K562 (cell line): ENCODE measurements around the gene PSMB4. TPM values are rescaled to one million over a fixed set of nuclear protein-coding genes. Genes with fewer than 3 reads are reported as not detected.

Experiments
- ATAC-seq: fragments of 200-7000 bp; cut with Tn5 transposase; 3 replicates; pipeline ENCODE4 v1.9.1; 2020; ENCODE audit warnings: moderate library complexity
- BruUV-seq: library from RNA; stranded (reverse); fragments of 400-500 nt; replicated peaks from 2 replicates; lab custom pipeline; 2021; lab: Mats Ljungman, UMichigan
- CTCF ChIA-PET: fragments of 300-600 bp; formaldehyde crosslinking; extraction: SDS; loops from one replicate; lab custom pipeline; 2021; ENCODE audit warnings: low intra/inter-chr PET ratio; lab: Yijun Ruan, JAX
- POLR2A ChIA-PET: fragments of 300-600, 350-650 bp; sonication (Branson Sonifier 250); formaldehyde crosslinking; extraction: SDS; loops from one replicate; lab custom pipeline; 2021; ENCODE audit warnings: antibody characterized with exemption, inconsistent platforms; lab: Yijun Ruan, JAX
- DNase-seq, 4 experiments: peaks; one replicate each; pipeline versions ENCODE4 v3.0.0 to v3.0.0-alpha.2; 2011 to 2018; ENCODE audit warnings: low spot score in 3 of 4, mixed read lengths in 3 of 4; ENCODE audit errors: extremely low read depth in 1 of 4
- FAIRE-seq: peaks from 2 replicates; lab custom pipeline; 2011; peaks lifted over from hg19 to GRCh38; lab: Jason Lieb, UNC
- H2AFZ ChIP-seq: 2 replicates; pipeline ENCODE4 v1.6.0; 2011; ENCODE audit warnings: low read depth, low read length, control low read depth, inconsistent platforms
- H3K27ac ChIP-seq: fragments of 200-600 bp; 3 replicates; pipeline ENCODE4 v1.8.0; 2011; ENCODE audit warnings: low read depth, mild to moderate bottlenecking, control low read depth, inconsistent platforms, low read length, moderate library complexity, mixed read lengths; ENCODE audit errors: extremely low read depth
- H3K27me3 ChIP-seq, 2 experiments: fragments of 300-600 bp in 1 of 2; 2 replicates in 1 of 2; 3 replicates in 1 of 2; pipeline versions ENCODE4 v1.6.0 to v1.8.0; 2011; ENCODE audit warnings: inconsistent platforms in 2 of 2, low read length in 2 of 2, mild to moderate bottlenecking in 1 of 2, mixed read lengths in 1 of 2, moderate library complexity in 1 of 2; ENCODE audit not compliant: control insufficient read depth in 2 of 2, insufficient read depth in 2 of 2
- H3K36me3 ChIP-seq: fragments of 300-600 bp; 3 replicates; pipeline ENCODE4 v1.8.0; 2011; ENCODE audit warnings: mild to moderate bottlenecking, low read length, inconsistent platforms; ENCODE audit not compliant: control insufficient read depth, insufficient read depth
- H3K4me1 ChIP-seq, 2 experiments: fragments of 200-600 bp in 1 of 2; replicated peaks in 1 of 2; 2 replicates in 1 of 2; 3 replicates in 1 of 2; pipeline versions ENCODE4 v1.5.1 to v1.8.0; 2011; ENCODE audit warnings: inconsistent platforms in 2 of 2, low read length in 2 of 2, mild to moderate bottlenecking in 1 of 2, mixed read lengths in 1 of 2, moderate library complexity in 1 of 2; ENCODE audit not compliant: control insufficient read depth in 2 of 2, insufficient read depth in 2 of 2
- H3K4me2 ChIP-seq: 2 replicates; pipeline ENCODE4 v1.6.1; 2011; ENCODE audit warnings: low read length, control low read depth, inconsistent platforms, mixed read lengths; ENCODE audit not compliant: insufficient read depth
- H3K4me3 ChIP-seq: fragments of 200-600 bp; sonication (generic), shearing (Covaris generic); 2 replicates; pipeline ENCODE4 v1.5.1; 2016; ENCODE audit warnings: control low read depth, inconsistent platforms
- H3K79me2 ChIP-seq: fragments of 200-600 bp; 3 replicates; pipeline ENCODE4 v1.8.0; 2011; ENCODE audit warnings: low read length, inconsistent platforms; ENCODE audit not compliant: control insufficient read depth, insufficient read depth
- H3K9ac ChIP-seq, 2 experiments: 2 replicates each; pipeline versions ENCODE4 v1.6.0 to v1.6.1; 2011; ENCODE audit warnings: low read depth in 2 of 2, low read length in 2 of 2, control low read depth in 1 of 2, inconsistent platforms in 1 of 2, mild to moderate bottlenecking in 1 of 2, mixed read lengths in 1 of 2; ENCODE audit not compliant: insufficient read depth in 1 of 2
- H3K9me1 ChIP-seq: one replicate; pipeline ENCODE4 v1.6.0; 2011; ENCODE audit warnings: inconsistent platforms, mild to moderate bottlenecking, low read length, moderate library complexity; ENCODE audit not compliant: control insufficient read depth, insufficient read depth
- H3K9me3 ChIP-seq: replicated peaks from 2 replicates; pipeline ENCODE4 v1.5.1; 2011; ENCODE audit warnings: low read depth, low read length, inconsistent platforms; ENCODE audit not compliant: control insufficient read depth, insufficient read depth
- H4K20me1 ChIP-seq: replicated peaks from 2 replicates; pipeline ENCODE4 v1.6.1; 2011; ENCODE audit warnings: low read length, inconsistent platforms, mixed read lengths; ENCODE audit not compliant: control insufficient read depth, insufficient read depth
- SNRNP70 ChIP-seq: fragments of 200-400 bp; formaldehyde crosslinking; optimal IDR thresholded peaks from 2 replicates; pipeline ENCODE3; 2017; ENCODE audit warnings: low read depth, low read length
- SREBF2 ChIP-seq: sonication (generic); formaldehyde crosslinking; IDR thresholded peaks from 2 replicates; pipeline ENCODE4 v1.4.0; 2020; ENCODE audit warnings: mild to moderate bottlenecking, missing genetic modification reagents
- ZNF586 ChIP-seq: fragments of 450-650 bp; formaldehyde crosslinking; conservative IDR thresholded peaks from 2 replicates; pipeline ENCODE4 v1.4.0; 2020; ENCODE audit warnings: mild to moderate bottlenecking, moderate library complexity
- WGBS: fragments of 100-300 bp; shearing (Covaris generic); methylation state at CpG from one replicate; pipeline ENCODE4 v1.1.6; 2016; ENCODE audit warnings: low coverage, mixed read lengths; ENCODE audit not compliant: insufficient coverage; ENCODE audit errors: missing lambda C conversion rate; 5-methylcytosine and 5-hydroxymethylcytosine counted together
- in situ Hi-C: fragments of 300-500 bp; cut with MboI; formaldehyde crosslinking; loops from 4 replicates; pipeline ENCODE4 v1.15.0; 2018; ENCODE audit warnings: inconsistent platforms, mixed read lengths
- intact Hi-C: fragments of 100-400 bp; cut with micrococcal nuclease; formaldehyde crosslinking; loops from 2 replicates; pipeline ENCODE4 v1.14.2; 2022
- polyA plus RNA-seq, 8 experiments: library from polyadenylated mRNA; depleted of rRNA in 4 of 8; stranded (reverse) in 5 of 8; unstranded in 3 of 8; fragments of >200 nt; fragmentation: Nextera tagmentation in 2 of 8; fragmentation: Illumina TruSeq in 1 of 8; extraction: Ambion mirVana in 2 of 8; extraction: Trizol in 1 of 8; gene quantifications; 2 replicates each; pipeline versions ENCODE4 v1.2.1 to v1.2.3, GENCODE V29; 2011 to 2014; ENCODE audit warnings: inconsistent platforms in 1 of 8, missing spikeins in 1 of 8
- total RNA-seq, 7 experiments: library from RNA; depleted of rRNA in 6 of 7; stranded (reverse); fragments of >200 nt in 6 of 7; fragmentation: Illumina TruSeq in 2 of 7; extraction: Trizol in 2 of 7; gene quantifications; 2 replicates each; pipeline versions ENCODE4 v1.2.1 to v1.2.3, GENCODE V29; 2011 to 2021; ENCODE audit warnings: low replicate concordance in 1 of 7
- TF ChIP-seq, protein P1 (sequence below): fragments of 250-450 bp; sonication (Bioruptor Pico); IDR thresholded peaks from 2 replicates; pipeline ENCODE4 v1.5.0; 2021
- TF ChIP-seq, protein P2 (sequence below): fragments of 450-650 bp; formaldehyde crosslinking; IDR thresholded peaks from 2 replicates; pipeline ENCODE4 v1.4.0; 2020; ENCODE audit warnings: mild to moderate bottlenecking

PSMB4 gene
- total and polyA plus RNA-seq, 9 of the 15 experiments (the other 6 are each of a cell fraction or from before 2014, with no cell fraction given) = 397 to 674 (median 475) TPM

DNA sequence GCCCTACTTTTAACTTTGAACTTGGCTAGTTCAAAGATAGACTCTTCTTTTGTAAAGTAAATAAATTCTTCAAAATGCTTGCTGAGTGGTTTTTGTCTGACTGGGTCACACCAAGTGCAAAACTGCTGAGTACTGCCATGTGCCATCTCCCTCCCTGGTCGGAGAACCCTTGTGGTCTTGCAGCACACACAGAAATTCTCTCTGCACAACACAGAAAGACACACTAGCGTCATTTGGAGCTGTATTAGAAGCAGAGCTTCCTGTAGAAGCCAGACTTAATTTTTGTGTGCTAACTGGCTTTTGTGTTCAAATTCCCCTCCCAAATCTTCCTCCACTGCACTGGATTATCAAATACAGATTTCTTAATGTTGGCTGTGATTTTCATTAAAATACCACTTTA is 2.5 kb downstream of the PSMB4 start:
- H3K4me1 ChIP-seq = peaks cover 0 to 3% of the 10 kb centered on the region in 2 experiments; a peak in 3 of 5 replicates
- TF ChIP-seq, protein P1, sequence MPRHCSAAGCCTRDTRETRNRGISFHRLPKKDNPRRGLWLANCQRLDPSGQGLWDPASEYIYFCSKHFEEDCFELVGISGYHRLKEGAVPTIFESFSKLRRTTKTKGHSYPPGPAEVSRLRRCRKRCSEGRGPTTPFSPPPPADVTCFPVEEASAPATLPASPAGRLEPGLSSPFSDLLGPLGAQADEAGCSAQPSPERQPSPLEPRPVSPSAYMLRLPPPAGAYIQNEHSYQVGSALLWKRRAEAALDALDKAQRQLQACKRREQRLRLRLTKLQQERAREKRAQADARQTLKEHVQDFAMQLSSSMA = no peak
- TF ChIP-seq ZNF586 (CRISPR knock-in tag) (no peak), SNRNP70 (no peak), SREBF2 (CRISPR knock-in tag) (no peak)
- TF ChIP-seq, protein P2, sequence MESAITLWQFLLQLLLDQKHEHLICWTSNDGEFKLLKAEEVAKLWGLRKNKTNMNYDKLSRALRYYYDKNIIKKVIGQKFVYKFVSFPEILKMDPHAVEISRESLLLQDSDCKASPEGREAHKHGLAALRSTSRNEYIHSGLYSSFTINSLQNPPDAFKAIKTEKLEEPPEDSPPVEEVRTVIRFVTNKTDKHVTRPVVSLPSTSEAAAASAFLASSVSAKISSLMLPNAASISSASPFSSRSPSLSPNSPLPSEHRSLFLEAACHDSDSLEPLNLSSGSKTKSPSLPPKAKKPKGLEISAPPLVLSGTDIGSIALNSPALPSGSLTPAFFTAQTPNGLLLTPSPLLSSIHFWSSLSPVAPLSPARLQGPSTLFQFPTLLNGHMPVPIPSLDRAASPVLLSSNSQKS (CRISPR knock-in tag) = no peak
- TF ChIP-seq, all 486 proteins: peak for 0
- WGBS = 93% methylated on average over 2 of the region's 2 CpGs
- no peak overlapping the region for H3K9ac ChIP-seq
- ATAC-seq = no peak
- H4K20me1 ChIP-seq = 0 out of 2 replicates have a peak, but pooled peaks cover 3% of the 10 kb centered on the region
- BruUV-seq = no TSS peak
- in situ Hi-C loops (no loop called here), intact Hi-C loops (no loop called here)
- DNase-seq = no peak
- H3K9me1 ChIP-seq = no peaks in the 10 kb centered on the region
- POLR2A ChIA-PET = interaction anchor here (0.8 to 3.6 kb wide), 4 partner anchors 9 to 70 kb away, joined by 3 to 11 read pairs (median 3); no protein-coding TSS in a partner anchor
- H3K4me2 ChIP-seq = no peak overlapping the region
- H2AFZ ChIP-seq = no peak overlapping the region
- H3K79me2 ChIP-seq = peaks cover 22% of the 10 kb centered on the region
- no peaks in the 10 kb centered on the region for H3K9me3 ChIP-seq
- no peaks in the 10 kb centered on the region for H3K27me3 ChIP-seq
- peaks cover 64% of the 10 kb centered on the region; the same call in 2 of the 3 replicates for H3K36me3 ChIP-seq
- H3K27ac ChIP-seq = no peak overlapping the region
- no peak for FAIRE-seq
- CTCF ChIA-PET = interaction anchor here (1.0 kb wide), 1 partner anchor 64 kb away, joined by 3 read pairs; no protein-coding TSS in a partner anchor
- no peak overlapping the region for H3K4me3 ChIP-seq
